CD4-positive, alpha-beta T cell treated with Interleukin-4 for 1 hour (primary cell): ENCODE data around the gene HEXA.
"Not testable (repeated sequence)": the region's sequence is repeated elsewhere in the genome, so short reads cannot be mapped to it uniquely, and the experiment has no call there.

Experiments used
- DNase-seq, 2 donors: peaks; one replicate each; pipeline ENCODE4 v3.0.0-alpha.2; 2020 to 2022

Gene HEXA

DNA sequence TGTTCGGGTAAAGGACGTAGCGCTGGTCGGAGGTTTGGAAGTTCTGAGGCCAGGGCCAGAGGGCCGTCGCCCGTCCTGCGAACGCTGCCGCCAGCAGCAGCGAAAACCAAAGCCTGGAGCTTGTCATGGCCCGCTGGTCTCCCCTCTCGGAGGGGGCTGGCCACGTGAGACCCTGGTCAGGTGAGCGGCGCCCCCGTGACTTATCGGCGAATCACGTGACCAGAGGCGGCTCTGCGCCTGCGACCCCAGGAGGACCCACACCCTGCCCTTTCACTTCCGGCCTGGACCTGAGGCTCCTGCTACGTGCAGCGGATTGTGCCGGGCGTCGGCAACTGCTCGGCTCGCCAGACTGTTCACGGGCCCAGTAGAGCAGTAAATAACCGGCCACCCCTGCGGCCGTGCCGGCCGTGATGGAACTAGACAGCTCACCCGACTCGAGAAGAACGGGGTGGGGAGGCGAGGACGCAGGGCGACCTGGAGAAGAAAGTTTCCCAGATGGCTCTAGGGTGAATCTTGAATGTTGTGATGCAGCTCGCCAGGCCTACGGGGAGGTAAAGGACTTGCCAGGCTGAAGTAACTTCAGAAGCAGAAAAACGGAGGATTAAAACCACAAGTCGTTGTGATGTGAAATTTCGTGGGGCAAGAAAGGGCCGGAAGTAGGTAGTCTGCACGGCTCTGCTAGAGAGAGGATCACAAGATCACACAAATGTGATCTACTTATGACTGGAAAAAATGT lies at the start of gene HEXA:
HEXA (minus strand) TSS at position 169 of the 736 bp plus-strand sequence; CDS start at position 127, 42 bp downstream.
- DNase-seq, result peak; percentile 95

GRCh38 chr15:72423256-72423655 lies 47.4 kb upstream of the HEXA start:
- no peak for DNase-seq

DNA sequence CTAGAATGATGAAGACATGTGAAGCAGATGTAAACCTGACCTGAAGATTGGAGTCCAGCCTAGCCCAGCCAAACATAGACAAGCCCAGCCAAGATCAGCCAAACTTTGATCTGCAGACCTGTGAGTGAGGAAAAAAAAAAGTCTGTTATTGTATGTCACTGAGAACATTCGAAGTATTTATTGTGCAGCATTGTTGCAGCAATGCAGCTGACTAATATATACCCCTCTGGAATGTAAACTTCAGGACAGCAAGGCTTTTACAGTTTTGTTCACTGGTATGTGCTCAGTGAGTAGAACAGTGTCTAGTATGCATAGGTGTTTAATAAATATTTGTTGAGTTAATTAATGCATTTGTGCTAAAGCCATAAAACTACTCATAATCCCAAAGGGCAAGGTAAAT lies 45.7 kb upstream of the HEXA start:
- no peak for DNase-seq

DNA sequence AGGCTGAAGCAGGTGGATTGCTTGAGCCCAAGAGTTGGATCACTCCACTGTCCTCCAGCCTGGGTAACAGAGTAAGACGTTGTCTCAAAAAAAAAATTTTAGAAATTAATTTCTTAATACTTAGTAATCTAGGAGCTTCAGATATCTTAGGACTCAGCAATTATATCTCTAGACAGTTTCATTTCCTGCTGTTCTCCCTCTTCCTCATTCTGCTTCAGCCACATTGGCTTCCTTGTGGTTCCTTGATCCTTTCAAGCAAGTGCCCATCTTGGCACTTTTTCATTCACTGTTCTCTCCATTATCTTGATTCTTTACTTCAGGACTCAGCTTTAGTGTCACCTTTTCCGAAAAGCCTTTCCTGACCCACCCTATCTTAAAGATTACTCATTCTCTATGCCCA lies 44.8 kb upstream of the HEXA start:
- no peak for DNase-seq

DNA sequence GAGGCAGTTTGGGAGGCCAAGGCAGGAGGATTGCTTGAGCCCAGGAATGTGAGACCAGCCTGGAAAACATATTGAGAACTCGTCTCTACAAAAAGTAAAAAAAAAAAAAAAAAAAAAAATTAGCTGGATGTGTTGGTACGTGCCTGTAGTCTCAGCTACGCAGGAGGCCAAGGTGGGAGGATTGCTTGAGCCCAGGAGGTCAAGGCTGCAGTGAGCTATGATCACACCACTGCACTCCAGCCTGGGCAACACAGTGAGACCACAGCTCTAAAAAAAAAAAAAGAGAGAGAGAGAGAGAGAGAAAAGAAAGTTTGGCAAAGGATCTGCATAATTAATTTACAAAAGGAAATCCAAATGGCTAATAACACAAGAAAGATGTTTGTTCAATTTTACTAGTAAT lies 44.0 kb upstream of the HEXA start:
- DNase-seq, result not testable (repeated sequence)

DNA sequence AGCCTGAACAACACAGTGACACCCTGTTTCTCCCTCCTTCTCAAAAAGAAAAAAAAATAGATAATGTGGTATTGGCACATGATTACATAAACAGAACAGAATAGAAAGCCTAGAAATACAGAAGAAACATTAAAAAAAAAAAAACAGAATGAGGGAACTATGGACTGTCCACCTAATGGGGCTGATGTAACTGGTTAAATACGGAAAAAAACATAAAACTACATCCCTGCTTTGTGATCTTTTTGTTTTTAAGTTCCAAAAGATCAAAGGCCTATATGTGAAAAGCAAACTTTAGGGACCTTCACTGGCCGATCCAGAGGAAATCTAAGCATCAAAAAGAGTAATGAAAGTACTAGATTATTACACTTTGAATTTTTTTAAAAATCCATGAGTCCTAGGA lies 39.5 kb upstream of the HEXA start:
- no peak for DNase-seq

- DNase-seq, result not testable (repeated sequence)
Observed at GRCh38 chr15:72413337-72413736, 37.5 kb upstream of the HEXA start.

- DNase-seq, result no peak
Observed at GRCh38 chr15:72411544-72411943, 35.7 kb upstream of the HEXA start.

DNA sequence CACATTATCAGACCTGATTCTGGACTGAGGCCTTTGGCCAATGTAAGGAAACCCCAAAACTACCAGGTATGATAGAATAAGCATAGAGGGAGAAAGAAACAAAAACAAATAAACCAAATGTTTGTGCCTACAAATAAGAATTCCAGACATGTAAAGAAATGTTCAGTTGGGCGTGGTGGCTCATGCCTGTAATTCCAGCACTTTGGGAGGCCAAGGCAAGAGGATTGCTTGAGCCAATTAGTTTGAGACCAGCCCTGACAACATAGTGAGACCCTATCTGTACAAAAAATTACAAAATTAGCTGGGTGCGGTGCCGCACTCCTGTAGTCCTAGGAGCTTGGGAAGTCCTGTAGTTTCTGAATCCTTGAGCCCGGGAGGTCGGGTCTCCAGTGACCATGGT lies 35.3 kb upstream of the HEXA start:
- DNase-seq, result no peak

DNA sequence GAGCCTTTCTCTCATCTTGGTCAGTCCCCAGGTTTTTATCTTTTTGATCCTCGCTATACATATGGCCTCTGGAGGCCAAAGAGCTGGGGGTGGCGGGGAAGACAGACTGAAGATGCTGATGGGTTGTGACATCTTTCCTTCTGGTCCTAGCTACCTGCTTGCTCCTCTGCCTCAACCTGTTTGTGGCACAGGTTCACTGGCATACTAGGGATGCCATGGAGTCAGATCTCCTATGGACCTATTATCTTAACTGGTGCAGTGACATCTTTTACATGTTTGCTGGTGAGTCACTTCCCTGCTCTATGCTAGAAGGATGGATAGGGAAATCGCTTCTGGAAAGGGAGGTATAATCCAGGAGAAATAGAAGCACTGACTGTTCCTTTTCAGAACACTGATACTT lies 31.1 kb upstream of the HEXA start:
- no peak for DNase-seq

DNA sequence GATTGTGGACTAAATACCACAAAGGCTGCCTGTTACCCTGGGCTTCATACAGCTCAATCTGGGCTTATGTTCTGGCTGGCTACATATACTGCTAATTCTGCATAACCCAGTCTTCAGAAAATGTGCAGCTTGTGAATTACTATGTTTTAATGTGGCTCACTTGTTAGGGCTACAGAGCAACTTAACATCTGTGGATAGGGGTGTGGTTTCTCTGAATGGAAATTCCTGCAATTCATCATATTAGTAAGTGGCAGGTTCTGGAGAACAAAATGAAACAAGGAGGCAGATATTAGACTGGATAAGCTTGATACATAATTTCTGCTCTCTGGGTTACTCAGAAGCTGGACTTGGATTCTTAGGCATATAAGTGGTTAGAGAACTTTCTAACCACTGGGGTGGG lies 29.0 kb upstream of the HEXA start:
- no peak for DNase-seq

DNA sequence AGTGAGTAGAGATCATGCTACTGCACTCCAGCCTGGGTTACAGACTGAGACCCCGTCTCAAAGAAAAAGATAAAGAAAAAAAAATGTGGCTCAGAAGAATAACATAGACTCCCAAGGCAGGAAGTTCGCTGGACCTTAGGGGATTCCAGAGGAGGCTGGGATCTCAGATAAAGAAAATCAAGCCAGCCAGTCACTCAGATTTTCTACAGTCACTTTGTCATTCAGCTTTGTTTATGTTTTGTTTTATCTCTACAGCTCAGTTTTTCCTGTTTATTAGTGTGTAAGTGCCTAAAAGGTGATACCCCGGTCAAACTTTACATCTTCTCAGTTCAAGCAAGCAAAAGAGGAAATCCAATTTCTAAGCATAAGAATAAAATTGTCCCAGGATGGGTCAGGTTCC lies 28.5 kb upstream of the HEXA start:
- DNase-seq, result no peak

DNA sequence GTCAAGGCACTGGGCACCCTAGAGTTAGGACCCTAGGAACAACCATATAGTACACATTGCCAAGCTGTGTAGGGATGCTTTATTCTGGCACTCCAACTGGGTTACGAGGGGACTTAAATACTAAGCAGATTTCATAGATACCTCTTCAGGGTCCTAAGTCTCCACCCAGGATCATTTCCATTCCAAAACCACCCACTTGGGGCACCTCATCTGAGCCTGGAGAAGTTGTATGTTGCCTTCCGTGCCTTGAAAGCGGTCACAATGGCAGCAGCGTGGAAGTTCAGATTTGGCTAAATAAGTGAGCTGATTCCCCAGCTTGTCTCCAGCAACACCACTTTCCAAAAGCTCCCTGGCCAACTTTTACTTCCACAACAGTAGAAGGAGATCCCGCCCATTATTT lies 26.9 kb upstream of the HEXA start:
- DNase-seq, result no peak

GRCh38 chr15:72398648-72399047 lies 22.8 kb upstream of the HEXA start:
- no peak for DNase-seq

- no peak for DNase-seq
Observed at GRCh38 chr15:72397796-72398588, 22.2 kb upstream of the HEXA start, which contains the start of gene TMEM202. Gene TMEM202 (plus strand): TSS chr15:72398305. CDS start chr15:72398327, 22 bp downstream.

- DNase-seq, result not testable (repeated sequence)
Observed at GRCh38 chr15:72396331-72396730, 20.5 kb upstream of the HEXA start.

- DNase-seq, result no peak
Observed at GRCh38 chr15:72389231-72389630, 13.4 kb upstream of the HEXA start.

DNA sequence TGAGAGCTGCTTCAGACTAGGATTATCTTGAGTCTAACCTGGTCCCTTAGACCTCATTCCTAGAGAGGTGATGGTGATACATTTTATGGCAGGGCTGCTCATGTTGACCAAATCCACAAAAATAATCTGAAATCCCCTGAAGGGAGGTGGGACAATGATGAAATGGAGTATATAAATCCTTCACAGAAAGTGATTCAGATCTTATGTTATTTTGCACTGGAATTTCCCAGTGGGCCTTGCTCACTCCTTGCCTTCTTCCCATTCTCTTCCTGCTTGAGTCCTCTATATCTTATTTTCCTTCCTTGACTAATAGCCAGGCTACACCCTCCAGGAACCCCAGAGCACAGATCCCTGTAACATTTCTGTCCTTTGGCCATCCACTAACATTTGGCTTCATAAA lies 11.9 kb upstream of the HEXA start:
- DNase-seq, result no peak

- DNase-seq, result no peak
Observed at GRCh38 chr15:72382146-72382545, 6.3 kb upstream of the HEXA start.

DNA sequence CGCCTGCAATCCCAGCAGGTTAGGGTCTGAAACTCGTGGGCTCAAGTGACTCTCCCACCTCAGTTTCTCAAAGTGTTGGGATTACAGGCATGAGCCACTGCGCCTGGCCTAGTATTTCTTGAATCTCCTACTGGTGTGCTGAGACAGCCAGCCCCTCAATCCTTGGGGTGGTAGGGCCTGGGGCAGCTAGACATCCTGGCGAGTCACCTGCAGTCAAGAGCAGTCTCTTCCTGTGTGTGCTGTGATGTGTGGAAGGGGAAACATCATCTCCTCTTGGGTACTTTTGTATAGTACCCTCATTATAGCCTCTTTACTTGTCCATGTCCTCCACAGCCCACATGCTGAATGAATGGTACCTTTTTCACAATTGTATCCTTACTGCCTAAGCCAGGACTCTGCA lies 4.9 kb upstream of the HEXA start:
- DNase-seq, result no peak

DNA sequence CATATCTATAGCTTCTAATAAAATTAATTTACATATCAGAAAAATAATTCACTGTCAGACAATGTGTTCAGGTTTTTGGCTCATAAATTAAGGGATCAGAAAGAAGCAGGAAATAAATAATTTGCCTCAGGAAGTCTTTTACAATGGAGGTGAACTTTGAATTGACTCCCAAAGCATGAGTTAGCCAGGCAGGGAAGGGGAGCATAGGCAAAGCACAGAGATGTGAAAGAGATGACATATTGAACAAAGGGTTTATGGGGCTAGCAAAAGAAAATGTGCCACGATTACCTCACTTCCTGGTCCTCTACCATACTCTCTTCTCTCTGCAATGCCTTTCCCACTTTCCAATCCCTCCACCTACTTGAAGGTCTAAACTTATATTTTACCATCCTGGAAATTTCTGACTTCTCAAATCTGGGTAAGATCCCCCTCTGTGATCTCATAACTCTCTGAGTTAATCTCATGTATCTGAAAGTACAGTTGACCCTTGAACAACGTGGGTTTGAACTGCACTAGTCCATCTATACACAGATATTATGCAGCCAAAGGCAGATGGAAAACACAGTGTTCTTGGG lies 4.1 kb upstream of the HEXA start:
- no peak for DNase-seq

GRCh38 chr15:72379106-72379505 lies 3.3 kb upstream of the HEXA start:
- DNase-seq, result not testable (repeated sequence)

GRCh38 chr15:72377331-72377730 lies 1.5 kb upstream of the HEXA start:
- DNase-seq, result no peak

GRCh38 chr15:72375501-72375845 lies 341 bp downstream of the HEXA start:
- no peak for DNase-seq
